Loucy (cell line): ENCODE results near the gene NDE1.
"Not testable (repeated sequence)": the region's sequence is repeated elsewhere in the genome, so short reads cannot be mapped to it uniquely, and the experiment has no call there.

ENCODE experiments used
- EZH2phosphoT487 ChIP-seq: fragments of 200-600 bp; IDR thresholded peaks from 2 replicates; pipeline ENCODE4 v1.6.1; 2018; ENCODE audit warnings: antibody characterized with exemption, mild to moderate bottlenecking, moderate library complexity, borderline replicate concordance
- TF ChIP-seq, protein P1 (sequence below): fragments of 200-600 bp; sonication (generic); conservative IDR thresholded peaks from 2 replicates; pipeline ENCODE4 v1.5.1; 2014; ENCODE audit warnings: mild to moderate bottlenecking, antibody characterized with exemption, low read length

DNA sequence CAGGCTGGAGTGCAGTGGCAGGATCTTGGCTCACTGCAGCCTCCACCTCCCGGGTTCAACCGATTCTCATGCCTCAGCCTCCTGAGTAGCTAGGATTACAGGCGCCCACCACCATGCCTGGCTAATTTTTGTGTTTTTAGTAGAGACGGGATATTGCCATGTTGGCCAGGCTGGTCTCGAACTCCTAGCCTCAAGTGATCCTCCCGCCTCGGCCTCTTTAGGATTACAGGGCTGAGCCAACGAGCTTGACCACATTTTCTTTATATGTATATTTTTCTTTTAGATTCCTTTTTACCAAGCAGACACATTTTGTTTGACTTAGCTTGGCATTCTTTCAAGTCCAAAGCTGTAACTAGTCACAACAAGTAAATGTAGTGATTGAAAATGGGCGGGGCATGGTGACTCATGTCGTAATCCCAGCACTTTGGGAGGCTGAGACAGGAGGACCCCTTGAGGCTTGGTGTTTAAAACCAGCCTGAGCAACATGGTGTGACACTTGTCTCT lies 5.0 kb upstream of the NDE1 start:
- TF ChIP-seq, protein P1, sequence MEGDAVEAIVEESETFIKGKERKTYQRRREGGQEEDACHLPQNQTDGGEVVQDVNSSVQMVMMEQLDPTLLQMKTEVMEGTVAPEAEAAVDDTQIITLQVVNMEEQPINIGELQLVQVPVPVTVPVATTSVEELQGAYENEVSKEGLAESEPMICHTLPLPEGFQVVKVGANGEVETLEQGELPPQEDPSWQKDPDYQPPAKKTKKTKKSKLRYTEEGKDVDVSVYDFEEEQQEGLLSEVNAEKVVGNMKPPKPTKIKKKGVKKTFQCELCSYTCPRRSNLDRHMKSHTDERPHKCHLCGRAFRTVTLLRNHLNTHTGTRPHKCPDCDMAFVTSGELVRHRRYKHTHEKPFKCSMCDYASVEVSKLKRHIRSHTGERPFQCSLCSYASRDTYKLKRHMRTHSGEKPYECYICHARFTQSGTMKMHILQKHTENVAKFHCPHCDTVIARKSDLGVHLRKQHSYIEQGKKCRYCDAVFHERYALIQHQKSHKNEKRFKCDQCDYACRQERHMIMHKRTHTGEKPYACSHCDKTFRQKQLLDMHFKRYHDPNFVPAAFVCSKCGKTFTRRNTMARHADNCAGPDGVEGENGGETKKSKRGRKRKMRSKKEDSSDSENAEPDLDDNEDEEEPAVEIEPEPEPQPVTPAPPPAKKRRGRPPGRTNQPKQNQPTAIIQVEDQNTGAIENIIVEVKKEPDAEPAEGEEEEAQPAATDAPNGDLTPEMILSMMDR: not testable (repeated sequence)
- not testable (repeated sequence) for TF ChIP-seq EZH2phosphoT487
